Measurements from ENCODE around the gene RHD.
"Not testable (repeated sequence)": the region's sequence is repeated elsewhere in the genome, so short reads cannot be mapped to it uniquely, and the experiment has no call there.

RHD gene

DNA sequence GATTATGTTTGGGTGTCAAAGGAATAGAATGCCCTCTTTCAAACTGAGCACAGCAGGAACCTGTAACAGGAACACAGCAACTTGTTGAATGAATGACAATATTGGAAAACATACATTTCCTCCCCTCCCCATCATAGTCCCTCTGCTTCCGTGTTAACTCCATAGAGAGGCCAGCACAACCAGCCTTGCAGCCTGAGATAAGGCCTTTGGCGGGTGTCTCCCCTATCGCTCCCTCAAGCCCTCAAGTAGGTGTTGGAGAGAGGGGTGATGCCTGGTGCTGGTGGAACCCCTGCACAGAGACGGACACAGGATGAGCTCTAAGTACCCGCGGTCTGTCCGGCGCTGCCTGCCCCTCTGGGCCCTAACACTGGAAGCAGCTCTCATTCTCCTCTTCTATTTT, at the start of gene RHD:
Gene RHD (plus strand): TSS at position 272 of the 400 bp plus-strand sequence. CDS start 39 bp downstream, at position 311.
- DNase-seq, result not testable (repeated sequence)

DNA sequence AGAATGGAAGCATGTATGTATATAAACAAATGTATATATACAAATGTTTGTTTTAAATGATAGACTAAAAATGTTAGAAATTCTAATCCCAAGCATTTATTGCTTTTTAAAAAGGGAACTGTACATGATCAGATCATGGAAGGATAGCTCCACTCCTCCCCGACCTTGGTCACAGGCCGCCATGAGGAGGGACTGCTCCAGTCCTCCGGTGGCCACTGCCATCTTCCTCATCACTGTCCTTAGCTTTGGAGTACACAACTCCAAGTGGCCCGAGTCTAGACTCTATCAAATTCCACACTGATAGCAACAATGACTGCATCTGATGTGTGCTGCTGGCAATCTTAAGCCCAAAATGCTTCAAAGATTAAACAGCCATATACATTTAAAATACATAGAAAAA, 49.7 kb upstream of the RHD start:
- no peak for DNase-seq

DNA sequence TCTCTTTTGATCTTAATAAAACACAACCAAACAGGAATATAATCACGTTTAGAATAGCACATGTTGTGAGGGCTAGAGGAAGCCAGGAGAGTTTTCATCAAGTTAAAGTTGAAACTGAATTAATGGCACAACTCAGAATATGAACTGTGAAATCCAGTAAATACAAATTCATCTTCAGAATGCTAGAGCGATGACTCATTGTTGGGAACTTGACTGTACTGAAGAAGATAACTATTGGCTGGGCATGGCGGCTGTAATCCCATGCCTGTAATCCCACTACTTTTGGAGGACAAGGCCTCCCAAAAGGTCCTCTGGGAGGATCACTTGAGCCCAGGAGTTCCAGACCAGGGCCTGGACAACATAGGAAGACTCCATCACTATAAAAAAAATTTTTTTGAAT, 48.8 kb upstream of the RHD start:
- DNase-seq, result no peak

DNA sequence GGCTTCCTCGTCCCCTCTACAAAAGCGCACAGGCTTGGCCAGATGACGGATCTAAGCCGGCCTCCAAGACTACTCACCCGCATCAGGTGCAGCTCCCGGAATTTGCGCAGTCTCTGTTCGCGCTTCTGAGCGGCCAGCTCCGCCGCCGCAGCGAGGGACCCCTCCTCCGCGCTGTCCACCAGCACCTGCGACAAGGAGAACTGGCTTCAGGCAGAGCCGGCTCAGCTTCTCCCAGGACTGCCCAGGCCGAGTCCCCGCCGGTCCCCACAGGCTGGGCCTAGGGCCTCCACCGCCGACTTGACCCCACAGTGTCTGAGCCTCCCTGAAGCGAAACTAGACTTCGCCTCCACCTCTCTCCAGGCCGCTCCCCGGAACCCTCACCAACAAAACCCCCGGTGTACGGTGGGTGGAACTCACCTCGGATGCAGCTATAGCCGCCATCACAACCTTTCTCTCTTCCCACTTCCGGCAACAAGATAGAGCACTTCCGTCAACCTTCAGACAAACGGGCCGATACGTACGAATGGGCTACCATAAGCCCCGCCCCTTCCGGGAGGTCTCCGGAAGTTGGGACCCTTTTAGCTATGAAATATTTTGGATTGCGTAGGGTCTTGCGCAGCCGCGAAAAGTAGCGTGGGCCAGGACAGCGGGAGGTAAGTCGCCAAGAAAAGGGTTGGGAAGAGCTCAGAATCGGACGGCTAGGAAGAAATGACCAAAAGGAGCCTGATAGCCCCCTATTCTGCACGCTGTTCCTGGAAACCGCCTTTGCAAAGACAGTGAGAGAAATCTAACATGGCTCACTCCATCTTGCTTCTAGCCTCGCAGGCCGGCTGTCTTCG, 40.1 kb upstream of the RHD start, which contains the start of gene SYF2:
Gene SYF2 (minus strand): TSS at position 476 of the 839 bp plus-strand sequence. CDS start 35 bp downstream, at position 441.
- DNase-seq, result peak; percentile 98

DNA sequence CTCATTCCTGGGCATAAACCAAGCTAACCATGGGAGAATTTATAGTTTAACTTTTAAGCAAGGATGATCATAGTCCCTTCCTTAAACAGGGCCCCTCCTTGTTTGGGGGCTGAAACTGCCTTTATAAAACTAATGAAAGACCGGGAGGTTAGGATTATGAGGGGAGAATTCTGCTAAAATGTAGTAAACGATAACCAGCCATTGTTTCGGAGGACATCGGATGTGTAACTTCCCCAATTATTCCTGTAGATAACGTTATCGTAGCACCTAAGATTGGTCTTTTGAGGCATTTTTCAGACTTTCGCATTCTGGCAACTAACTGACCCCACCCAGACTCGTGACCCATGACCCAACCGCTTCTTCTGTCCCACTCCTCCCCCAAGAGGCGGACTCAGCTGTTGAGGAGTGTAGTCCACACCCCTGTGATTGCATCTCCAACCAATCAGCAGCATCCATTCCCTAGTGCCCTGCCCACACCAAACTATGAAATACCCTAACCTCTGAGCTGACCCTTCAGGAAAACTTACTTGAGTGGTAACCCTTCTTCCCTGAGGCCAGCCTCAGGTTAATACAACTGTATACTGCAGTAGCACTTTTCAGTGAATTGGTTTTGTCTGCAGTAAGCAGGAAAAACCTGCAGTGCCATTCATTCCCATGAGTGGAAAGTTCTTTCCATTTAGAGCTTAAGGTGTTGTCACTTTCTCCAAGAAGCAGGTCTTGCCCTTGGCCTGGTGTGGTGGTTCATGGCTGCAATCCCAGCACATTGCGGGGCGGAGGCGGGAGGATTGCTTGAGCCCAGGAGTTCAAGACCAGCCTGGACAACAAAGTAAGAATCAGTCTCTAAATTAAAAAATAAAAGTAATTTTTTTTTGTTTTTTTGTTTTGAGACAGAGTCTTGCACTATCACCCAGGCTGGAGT, 39.2 kb upstream of the RHD start:
- peak; percentile 85 for DNase-seq

DNA sequence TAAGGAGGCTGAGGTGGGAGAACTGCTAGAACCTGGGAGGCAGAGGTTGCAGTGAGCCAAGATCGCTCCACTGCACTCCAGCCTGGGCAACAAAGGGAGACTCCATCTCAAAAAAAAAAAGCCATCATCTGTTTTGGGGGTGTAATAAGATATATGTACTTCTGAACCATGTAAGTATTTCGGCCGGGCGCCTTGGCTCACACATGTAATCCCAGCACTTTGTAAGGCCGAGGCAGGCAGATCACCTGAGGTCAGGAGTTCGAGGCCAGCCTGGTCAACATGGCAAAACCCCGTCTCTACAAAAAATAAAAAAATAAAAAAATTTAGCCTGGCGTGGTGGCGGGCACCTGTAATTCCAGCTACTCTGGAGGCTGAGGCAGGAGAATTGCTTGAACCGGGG, 36.9 kb upstream of the RHD start:
- DNase-seq, result not testable (repeated sequence)

DNA sequence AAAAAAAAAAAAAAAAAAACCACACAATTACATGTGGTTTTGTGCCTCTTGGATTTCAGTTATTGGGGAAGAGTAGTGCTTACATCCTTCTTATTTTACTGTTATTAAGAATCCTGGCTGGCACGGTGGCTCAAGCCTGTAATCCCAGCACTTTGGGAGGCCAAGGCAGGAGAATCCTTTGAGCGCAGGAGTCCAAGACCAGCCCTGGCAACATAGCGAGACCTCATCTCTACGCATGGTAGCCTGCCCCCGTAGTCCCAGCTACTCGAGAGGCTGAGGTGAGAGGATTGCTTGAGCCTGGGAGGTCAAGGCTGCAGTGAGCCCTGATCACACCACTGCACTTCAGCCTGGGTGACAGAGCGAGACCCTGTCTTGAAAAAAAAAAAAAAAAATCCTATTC, 36.0 kb upstream of the RHD start:
- not testable (repeated sequence) for DNase-seq

DNA sequence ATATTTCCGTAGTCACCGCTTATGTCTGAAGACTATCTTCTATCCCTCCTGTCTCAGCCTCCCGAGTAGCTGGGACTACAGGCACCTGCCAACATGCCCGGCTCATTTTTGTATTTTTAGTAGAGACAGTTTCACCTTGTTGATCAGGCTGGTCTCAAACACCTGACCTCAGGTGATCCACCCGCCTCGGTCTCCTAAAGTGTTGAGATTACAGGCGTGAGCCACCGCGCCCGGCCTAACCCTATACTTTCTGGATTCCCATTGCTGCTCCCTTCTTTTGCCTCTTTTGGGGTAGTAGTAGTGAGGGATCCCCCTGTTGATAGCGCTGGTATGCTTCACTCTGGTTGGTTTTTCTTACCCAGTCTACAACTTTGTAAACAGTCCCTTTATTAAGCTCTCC, 34.3 kb upstream of the RHD start:
- no peak for DNase-seq

DNA sequence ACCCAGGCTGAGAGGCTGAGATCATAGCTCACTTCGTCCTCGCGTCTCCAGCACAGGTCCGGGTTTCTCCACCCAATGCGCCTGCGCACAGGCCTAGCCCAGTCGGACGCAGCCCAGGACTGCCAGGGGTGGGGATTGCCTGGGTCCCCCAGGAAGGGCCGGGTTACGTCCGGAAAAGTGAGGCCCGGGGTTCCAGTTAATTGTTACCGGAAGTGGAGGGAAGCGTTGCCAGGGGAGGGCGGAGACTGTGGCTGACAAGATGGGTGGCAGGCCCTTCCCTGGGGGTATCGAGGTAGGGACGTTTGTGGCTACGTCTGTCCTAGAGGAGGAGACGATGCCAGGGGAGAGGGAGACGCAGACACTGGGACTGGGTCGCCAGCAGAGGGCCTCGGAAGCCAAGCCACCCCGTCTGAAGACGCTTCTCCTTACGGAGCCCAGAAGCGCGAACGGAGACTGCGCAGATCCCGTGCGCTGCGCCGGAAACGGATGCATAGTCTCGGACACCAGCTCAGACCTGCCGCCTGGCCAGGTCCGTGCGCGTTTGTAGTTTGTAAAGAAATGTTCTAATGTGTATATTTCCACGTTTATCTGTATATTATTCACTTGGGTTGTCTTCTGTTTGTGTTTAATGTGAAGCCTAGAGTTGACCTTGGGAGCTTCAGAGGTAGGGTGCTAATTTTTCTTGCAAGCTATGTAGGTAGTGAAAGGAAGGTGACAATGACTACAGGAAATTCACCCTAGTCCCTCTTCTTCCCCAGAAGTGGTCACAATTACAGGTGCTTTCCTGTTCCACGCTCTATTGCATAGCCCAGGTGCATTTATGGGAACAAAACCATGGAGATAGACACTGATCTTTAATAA, 32.4 kb upstream of the RHD start:
- DNase-seq, result peak; percentile 95

DNA sequence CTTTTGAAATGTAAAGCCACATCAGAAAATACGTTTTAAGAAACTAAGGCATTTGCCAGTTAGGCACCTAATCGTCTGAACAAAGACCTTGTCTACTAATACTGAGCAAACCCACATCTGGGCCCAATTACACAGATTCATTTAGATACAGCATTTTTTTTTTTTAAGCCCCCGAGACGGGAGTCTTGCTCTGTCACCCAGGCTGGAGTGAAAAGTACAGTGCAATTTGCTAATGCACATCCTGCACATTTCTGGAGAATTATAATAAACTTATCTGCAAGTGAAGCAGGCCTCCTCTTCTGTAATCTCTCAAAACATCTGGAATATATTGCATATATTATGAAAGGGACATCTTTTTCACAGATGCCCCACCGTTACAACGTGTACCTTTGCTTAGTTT, 28.4 kb upstream of the RHD start:
- no peak for DNase-seq

DNA sequence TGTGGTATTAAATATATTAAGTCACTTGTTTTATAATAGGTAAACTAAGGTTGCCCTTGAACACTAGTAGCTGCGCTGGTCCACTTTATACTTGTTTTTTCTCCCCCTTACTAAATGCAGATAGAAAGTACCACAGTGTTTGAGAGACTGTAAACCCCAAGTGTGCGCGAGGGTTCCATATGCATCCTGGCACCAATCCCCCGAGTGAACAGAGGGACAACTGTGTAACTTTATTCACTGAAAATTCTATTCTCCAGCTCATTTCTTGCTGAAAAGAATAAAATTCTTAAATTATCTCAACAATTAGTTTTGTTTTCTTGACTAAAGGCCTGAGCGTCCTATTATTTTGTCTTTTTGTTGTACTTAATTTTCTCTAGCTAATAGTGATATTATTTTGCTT, 26.9 kb upstream of the RHD start:
- no peak for DNase-seq

DNA sequence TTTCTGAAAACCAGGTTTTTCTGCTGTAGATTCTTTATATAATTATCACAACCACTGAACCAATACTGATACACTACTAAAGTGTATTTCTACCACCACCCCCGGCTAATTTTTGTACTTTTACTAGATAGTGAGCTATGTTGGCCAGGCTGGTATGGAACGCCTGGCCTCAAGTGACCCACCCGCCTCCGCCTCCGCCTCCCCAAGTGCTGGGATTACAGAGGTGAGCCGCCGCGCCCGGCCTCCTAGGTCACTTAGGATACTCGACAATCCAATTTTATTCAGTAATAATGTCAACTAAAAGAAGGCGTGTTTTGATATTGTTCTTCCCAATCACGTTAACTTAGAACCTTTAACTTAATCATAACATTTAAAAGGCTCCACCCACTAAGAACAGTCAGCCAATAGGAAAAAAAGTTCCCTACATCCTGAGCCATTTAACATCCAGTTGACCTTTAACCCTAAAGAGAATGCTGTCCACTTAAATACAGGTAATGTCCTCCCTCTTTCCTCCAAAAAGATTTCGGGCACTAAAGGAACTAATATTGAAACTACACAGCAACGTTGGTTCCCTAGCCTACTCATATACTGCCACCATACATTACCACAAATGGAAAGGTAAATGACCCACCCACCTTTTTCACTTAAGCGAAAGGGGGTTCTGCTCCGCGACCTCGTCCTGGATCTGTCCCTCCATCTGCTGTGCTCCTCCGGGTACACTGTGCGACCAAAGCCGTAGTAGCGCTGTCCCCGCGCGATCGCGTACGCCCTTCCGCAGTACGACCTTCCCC, 26.3 kb upstream of the RHD start:
- no peak for DNase-seq

DNA sequence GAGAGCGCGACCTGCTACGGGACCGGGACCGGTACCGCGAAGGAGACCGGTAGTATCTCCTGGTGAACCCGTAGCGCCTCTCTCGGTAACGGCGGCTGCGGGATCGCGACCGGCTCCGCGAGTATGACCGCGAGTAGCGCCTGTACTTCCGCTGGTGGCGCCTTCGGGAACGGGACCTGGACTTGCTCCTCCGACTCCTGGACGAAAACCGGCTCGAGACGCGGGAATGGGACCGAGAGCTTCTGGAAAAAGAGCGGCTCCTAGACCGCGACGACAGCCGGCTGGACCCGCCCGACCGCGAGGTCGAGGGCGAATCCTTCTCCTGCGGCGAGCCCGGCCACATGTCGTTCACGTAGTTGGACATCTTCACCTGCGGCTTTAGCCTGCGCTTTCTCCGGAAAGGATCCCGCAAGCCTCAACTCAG, 25.7 kb upstream of the RHD start:
- DNase-seq, result no peak

DNA sequence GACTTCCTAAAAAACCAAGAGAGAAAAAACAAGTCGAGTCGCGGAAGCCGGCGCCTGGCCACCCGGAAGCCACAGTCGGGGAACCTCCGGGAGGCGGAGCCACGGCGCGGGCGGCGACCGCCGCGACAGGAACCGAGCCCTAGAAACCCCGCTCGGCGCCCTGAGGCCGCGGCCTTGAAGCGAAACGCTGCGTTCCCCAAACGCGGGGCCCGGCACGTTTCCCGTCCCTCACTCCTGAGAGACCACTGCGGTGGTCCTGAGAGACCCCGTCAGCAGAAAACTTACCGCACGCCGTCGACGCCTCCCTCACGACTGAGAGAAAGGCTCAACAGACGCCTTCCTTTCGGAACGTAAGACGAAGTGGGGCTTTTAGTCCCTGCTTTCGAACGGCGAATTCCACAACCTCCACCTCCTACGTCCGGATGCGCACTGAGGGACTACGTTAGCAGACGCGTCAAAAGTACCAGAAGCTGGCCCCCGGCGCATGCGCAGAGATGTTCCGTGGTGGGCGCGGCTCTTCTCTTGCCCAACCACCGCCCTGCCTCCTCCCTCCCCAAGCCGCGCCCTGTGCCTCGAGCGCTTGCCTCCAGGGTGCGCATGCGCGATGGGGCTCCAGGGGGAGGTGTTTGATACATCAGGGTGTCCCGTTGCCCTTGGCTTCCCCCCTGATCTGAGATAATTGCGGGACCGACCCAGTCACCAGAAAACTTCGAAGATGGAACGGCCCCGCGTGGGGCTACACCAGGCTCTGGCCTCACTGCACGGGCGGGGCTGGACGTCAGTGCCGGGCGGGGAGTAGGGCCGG, 25.1 kb upstream of the RHD start, which contains the start of gene RSRP1:
Gene RSRP1 (minus strand): TSS at position 431 of the 805 bp plus-strand sequence. CDS start 491 bp downstream, outside the sequence.
- peak; percentile 100 for DNase-seq

DNA sequence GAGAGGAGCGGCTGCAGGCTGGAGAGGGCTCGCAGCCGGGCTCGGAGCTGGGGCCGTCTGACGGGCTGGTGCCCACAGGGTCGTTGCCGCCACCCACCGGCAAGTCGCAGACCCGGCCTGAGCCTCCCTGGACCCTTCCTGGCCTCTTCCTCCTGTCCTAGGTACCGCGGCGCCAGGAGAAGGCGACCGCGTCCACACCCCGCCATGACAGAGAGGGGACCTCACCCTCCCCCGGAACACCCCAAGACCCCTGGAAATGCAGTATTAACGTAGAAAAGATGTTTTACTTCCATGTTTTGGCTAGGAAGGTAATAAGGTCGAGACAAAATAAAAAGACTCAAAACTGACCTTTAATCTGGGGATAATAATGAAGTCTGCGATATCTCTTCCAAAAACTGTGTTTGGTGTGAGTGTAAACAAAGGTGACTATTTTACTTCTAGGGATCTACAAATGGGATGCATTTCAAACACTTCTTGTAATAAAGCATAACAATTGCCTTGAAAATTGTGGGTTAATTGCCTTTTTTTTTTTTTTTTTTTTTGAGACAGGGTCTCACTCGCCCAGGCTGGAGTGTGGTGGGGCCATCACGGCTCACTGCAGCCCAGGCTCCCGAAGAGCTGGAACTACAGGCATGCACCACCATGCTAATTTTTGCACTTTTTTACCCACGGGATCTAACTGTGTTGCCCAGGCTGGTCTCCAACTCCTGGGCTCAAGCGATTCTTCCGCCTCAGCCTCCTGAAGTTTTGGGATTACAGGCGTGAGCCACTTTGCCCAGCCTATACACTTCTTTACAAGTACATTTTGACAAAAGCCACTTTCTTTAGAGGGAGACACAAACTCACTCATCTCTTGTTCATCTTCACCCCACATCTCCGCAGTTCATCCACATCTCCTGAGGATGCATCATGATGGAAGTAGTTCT, 24.2 kb upstream of the RHD start:
- DNase-seq, result no peak

DNA sequence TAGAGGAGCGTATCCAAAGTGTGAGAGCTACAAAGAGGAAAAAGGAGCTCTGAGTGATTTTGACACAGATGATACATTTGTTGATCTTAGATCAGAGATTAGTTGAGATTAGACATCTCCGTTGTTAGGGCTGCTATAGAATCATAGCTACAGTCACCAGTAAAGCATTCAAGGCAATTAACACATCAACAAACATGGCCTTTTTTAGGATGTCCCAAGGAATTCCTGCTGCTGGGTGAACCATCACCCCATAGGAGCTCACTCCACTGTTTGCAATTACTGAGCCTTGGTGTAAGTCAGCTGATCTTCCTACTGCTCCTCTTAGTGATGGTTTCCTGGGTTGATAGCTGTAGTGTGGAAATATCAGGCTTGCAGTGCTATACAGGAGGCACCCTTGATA, 18.4 kb upstream of the RHD start:
- no peak for DNase-seq

DNA sequence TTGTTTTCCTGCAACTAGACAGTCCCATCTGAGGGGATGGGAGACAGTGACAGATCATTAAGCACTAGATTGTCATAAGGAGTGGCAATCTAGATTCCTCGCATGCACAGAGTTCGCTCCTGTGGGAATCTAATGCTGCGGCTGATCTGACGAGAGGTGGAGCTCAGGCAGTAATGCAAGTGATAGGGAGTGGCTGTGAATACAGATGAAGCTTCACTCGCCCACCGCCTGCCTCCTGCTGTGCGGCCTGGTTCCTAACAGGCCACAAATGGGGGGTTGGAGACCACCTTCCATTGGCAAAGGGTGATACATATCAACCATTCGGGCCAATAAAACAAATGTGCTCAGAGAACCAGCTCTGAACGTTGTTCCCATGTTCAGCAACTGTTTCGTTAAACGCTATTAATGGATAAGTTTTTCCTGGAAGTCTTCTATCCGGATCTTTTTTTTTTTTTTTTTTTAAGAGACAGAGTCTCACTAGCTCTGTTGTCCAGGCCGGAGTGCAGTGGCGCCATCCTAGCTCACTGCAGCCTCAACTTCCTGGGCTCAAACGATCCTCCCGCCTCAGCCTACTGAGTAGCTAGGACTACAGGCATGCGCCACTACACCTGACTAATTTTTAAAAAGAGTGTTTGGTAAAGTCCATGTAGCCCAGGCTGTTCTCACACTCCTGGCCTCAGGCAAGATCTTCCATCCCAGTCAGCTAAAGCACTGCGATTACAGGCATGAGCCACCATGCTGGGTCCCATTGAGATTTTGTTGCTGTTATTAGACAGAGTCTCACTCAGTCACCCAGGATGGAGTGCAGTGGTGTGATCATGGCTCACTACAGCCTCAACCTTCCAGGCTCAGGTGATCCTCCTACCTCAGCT, 16.4 kb upstream of the RHD start:
- peak; percentile 63 for DNase-seq

DNA sequence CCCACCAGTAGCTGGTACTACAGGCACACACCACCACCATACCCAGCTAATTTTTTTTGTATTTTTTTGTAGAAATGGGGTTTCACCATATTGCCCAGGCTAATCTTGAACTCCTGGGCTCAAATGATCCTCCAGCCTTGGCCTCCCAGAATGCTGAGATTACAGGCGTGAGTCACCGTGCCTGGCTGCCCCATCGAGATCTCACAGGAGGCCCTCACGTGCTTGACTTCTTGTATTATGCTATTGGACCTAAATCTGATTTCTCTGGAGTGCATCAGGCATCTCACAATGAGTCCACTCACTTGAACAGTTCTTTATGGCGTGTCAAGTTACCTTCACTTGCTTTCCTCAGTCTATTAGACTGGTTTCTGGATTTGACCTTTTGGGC, 15.7 kb upstream of the RHD start:
- DNase-seq, result no peak

DNA sequence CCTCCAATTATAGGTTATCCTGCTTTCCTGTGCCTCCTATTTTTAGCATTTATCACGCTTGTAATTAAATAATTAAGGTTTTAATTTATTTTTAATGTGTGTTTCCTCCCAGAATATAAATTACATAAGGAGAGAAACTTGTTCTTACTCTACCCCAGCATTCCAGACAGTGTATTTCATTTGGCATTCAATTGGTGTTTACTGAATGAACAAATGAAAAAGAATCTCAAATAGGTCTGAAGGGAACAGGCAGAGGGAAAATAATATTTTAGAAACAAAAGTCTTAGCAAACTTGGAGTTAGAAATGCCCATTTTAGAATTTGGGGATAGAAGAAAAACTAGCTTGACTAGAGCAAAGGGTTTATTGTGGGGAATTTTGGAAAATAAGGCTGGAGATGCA, 15.1 kb upstream of the RHD start:
- no peak for DNase-seq
